PC-9 (cell line): ENCODE data around the gene MYOG. TPM values are rescaled to one million over a fixed set of nuclear protein-coding genes. Genes with fewer than 3 reads are reported as not detected.

Source experiments
- BruUV-seq: library from RNA; stranded (reverse); fragments of 400-500 nt; replicated peaks from 2 replicates; lab custom pipeline; 2021; lab: Mats Ljungman, UMichigan
- CTCF ChIA-PET: fragments of 300-600 bp; sonication (Branson Sonifier 250); formaldehyde crosslinking; loops from one replicate; lab custom pipeline; 2022; ENCODE audit warnings: antibody characterized with exemption; lab: Charles Lee
- POLR2A ChIA-PET: fragments of 300-600 bp; sonication (Branson Sonifier 250); formaldehyde crosslinking; loops from one replicate; lab custom pipeline; 2022; ENCODE audit warnings: antibody characterized with exemption; ENCODE audit not compliant: unreplicated experiment; lab: Charles Lee
- DNase-seq, 2 experiments: peaks; one replicate each; pipeline versions ENCODE4 v3.0.0 to v3.0.0-alpha.2; 2015 to 2022; ENCODE audit warnings: mixed read lengths in 1 of 2
- H2AFZ ChIP-seq: fragments of 200-600 bp; sonication (generic); 2 replicates; pipeline ENCODE4 v1.8.1; 2017; ENCODE audit warnings: antibody characterized with exemption
- H3F3A ChIP-seq: fragments of 200-600 bp; sonication (generic); 2 replicates; pipeline ENCODE4 v1.8.1; 2017; ENCODE audit warnings: antibody characterized with exemption, mild to moderate bottlenecking, low read depth; ENCODE audit not compliant: insufficient read depth
- H3K27ac ChIP-seq: fragments of 200-600 bp; sonication (generic); 2 replicates; pipeline ENCODE4 v1.6.1; 2016; ENCODE audit warnings: mixed run types
- H3K27me3 ChIP-seq: fragments of 200-600 bp; sonication (generic); 2 replicates; pipeline ENCODE4 v1.6.1; 2016; ENCODE audit warnings: low read depth, mixed run types; ENCODE audit not compliant: insufficient read depth
- H3K36me3 ChIP-seq: fragments of 200-600 bp; sonication (generic); 2 replicates; pipeline ENCODE4 v1.6.1; 2016; ENCODE audit warnings: low read depth, mixed run types
- H3K4me1 ChIP-seq: fragments of 200-600 bp; sonication (generic); replicated peaks from 2 replicates; pipeline ENCODE4 v1.6.1; 2016; ENCODE audit warnings: mixed run types; ENCODE audit not compliant: insufficient read depth
- H3K4me2 ChIP-seq: fragments of 200-600 bp; sonication (generic); 2 replicates; pipeline ENCODE4 v1.6.1; 2017; ENCODE audit warnings: mixed run types
- H3K4me3 ChIP-seq: fragments of 200-600 bp; sonication (generic); 2 replicates; pipeline ENCODE4 v1.6.1; 2016; ENCODE audit warnings: mixed run types
- H3K79me2 ChIP-seq: fragments of 200-600 bp; sonication (generic); 2 replicates; pipeline ENCODE4 v1.6.1; 2017; ENCODE audit warnings: low read depth, mixed run types
- H3K9me2 ChIP-seq: fragments of 200-600 bp; sonication (generic); 2 replicates; pipeline ENCODE4 v1.8.1; 2017; ENCODE audit warnings: mild to moderate bottlenecking; ENCODE audit not compliant: insufficient read depth
- H3K9me3 ChIP-seq: fragments of 200-600 bp; sonication (generic); 2 replicates; pipeline ENCODE4 v1.8.1; 2016; ENCODE audit warnings: low read depth; ENCODE audit not compliant: insufficient read depth
- H4K20me1 ChIP-seq: fragments of 200-600 bp; sonication (generic); 2 replicates; pipeline ENCODE4 v1.8.1; 2017; ENCODE audit not compliant: insufficient read depth
- CTCF ChIP-seq: fragments of 200-600 bp; sonication (generic); conservative IDR thresholded peaks from 2 replicates; pipeline ENCODE4 v1.6.1; 2017; ENCODE audit warnings: mixed run types, antibody characterized with exemption, mild to moderate bottlenecking, moderate library complexity
- EZH2 ChIP-seq: fragments of 200-600 bp; sonication (generic); IDR thresholded peaks from 2 replicates; pipeline ENCODE4 v1.8.0; 2017; ENCODE audit warnings: antibody characterized with exemption, low read depth
- intact Hi-C: fragments of 100-400 bp; cut with micrococcal nuclease; formaldehyde crosslinking; loops from one replicate; pipeline ENCODE4 v1.10.0; 2022; ENCODE audit not compliant: unreplicated experiment
- total RNA-seq: library from RNA; stranded (reverse); gene quantifications from 2 replicates; pipeline ENCODE4 v1.2.3, GENCODE V29; 2021

The MYOG gene
- total RNA-seq, 1 experiment from 2014 or later = not detected

DNA sequence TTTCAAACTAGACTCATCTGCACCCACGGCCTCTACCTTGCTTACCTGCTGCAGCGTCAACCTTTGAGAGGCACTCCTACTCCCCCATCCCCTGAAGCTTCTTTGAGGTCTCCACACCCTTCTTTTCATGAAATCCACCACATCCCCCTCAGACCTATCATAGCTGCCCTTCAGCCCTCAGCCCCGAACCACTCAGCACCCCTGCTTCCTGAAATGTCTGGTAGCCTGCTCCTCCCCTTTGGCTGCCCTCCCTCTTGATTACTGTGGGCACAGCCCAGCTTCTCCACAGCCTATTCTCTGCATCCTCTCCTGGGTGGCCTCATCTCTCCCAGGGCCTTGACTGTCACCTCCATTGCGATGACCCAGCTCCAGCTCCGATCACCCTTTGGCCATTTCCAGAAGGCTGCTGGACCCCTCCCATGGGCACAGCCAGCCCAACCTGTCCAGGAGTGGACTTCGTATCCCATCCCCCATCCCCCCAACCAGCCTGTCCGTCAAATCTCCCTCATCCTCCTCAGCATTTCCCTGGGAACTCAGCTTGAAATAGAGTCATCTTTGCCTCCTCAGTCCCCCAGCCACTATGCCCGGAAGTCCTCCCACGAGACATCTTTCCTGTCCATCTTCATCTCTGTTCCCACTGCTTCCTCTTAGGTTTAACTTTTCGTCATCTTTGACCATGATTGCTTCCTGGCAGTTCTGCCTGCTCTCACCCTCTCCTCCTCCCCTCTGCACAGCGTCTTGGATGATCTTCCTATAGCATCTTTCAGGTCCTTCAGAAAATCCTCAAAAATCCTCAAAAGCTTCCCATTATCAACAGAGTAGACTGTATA is 35.6 kb upstream of the MYOG start:
- no TSS peak for BruUV-seq
- TF ChIP-seq CTCF = no peak
- TF ChIP-seq EZH2 = no peak
- intact Hi-C loops = no loop called here
- peaks cover 7% of the 10 kb centered on the region; the same call in 1 of the 2 replicates for H3K4me1 ChIP-seq
- no peaks in the 10 kb centered on the region for H3K79me2 ChIP-seq
- H3K4me2 ChIP-seq = no peak overlapping the region
- POLR2A ChIA-PET = no interaction called here
- no peaks in the 10 kb centered on the region for H3K9me2 ChIP-seq
- H3K9me3 ChIP-seq = no peaks in the 10 kb centered on the region
- H3K27me3 ChIP-seq = no peaks in the 10 kb centered on the region
- H2AFZ ChIP-seq = no peak overlapping the region
- no peak for DNase-seq
- no peak overlapping the region for H3K4me3 ChIP-seq
- H3K36me3 ChIP-seq = no peaks in the 10 kb centered on the region
- CTCF ChIA-PET = interaction anchor here (0.8 kb wide), 1 partner anchor 82 kb away, joined by 3 read pairs; no protein-coding TSS in a partner anchor
- H3K27ac ChIP-seq = no peak overlapping the region
- no peaks in the 10 kb centered on the region for H3F3A ChIP-seq
- no peaks in the 10 kb centered on the region for H4K20me1 ChIP-seq

DNA sequence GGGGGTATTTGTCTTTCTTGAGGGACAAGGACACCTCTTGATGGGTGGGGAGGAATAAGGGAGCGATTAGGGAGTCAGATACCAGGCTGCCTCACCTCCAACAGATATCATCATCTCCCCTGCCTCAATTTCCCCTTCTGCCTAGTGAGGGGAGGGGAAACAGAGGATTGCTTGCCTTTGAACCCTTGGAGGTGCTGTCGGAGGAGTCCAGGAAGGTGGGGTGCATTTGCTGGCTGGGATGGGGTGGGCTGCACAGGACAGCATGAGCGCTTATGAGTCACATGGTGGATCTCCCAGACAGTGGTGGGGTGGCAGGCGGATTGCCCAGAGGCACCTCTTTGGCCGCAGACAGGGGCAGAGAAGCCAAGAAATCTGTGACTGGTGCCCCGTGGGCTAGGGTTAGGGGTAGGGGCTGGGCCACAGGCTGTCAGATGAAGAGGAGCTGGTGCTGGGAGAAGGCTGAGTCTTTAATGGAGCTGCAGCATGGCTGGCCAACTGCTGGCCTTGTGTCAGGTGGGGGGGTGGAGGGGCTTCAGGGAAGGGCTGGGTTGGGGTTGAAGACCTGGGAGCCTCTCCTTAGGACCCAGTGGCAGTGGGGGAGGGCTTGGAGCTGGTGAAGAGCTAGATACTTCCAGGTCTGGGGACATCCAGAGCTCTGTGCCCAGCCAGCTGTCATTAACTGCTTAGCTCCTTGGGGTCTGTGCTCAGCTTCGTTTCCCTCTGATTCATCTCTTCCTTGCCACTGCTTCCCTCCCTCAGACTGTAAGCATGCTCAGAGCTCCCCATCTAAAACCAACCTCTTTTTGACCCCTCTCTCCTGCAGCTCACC is 34.7 kb upstream of the MYOG start:
- Histone ChIP-seq H3F3A (no peaks in the 10 kb centered on the region), H3K4me2 (no peak overlapping the region), H4K20me1 (no peaks in the 10 kb centered on the region), H3K27ac (no peak overlapping the region), H3K27me3 (no peaks in the 10 kb centered on the region), H3K9me3 (no peaks in the 10 kb centered on the region), H2AFZ (no peak overlapping the region), H3K36me3 (no peaks in the 10 kb centered on the region), H3K9me2 (no peaks in the 10 kb centered on the region), H3K79me2 (no peaks in the 10 kb centered on the region), H3K4me3 (no peak overlapping the region), H3K4me1 (0 out of 2 replicates have a peak, but pooled peaks cover 6% of the 10 kb centered on the region)
- BruUV-seq = no TSS peak
- TF ChIP-seq EZH2 (no peak), CTCF (no peak)
- ChIA-PET CTCF (interaction anchor here (0.5 to 0.8 kb wide), 2 partner anchors 64 to 81 kb away, joined by 3 to 5 read pairs; no protein-coding TSS in a partner anchor), POLR2A (no interaction called here)
- DNase-seq = no peak
- intact Hi-C loops = no loop called here
